Measurements from ENCODE around the gene NR0B1.
A peak's percentile ranks its signal among the peaks of the same experiment; 100 is the strongest.

The NR0B1 gene, protein sequence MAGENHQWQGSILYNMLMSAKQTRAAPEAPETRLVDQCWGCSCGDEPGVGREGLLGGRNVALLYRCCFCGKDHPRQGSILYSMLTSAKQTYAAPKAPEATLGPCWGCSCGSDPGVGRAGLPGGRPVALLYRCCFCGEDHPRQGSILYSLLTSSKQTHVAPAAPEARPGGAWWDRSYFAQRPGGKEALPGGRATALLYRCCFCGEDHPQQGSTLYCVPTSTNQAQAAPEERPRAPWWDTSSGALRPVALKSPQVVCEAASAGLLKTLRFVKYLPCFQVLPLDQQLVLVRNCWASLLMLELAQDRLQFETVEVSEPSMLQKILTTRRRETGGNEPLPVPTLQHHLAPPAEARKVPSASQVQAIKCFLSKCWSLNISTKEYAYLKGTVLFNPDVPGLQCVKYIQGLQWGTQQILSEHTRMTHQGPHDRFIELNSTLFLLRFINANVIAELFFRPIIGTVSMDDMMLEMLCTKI

DNA sequence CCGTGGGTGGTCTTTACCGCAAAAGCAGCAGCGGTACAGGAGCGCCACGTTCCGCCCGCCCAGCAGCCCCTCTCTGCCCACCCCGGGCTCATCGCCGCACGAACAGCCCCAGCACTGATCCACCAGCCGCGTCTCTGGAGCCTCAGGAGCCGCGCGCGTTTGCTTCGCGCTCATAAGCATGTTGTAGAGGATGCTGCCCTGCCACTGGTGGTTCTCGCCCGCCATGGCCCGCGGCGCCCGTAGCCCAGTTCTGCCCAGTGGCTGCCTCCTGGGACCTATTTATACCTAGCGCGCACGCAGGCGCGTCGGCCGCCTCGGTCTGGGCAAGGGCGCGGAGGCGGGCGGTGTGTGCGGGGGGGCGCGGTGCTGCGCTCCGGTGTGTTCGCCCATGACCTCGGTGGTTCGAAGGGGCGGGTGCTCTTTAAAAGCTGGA, at the start of gene NR0B1:
Gene NR0B1 (minus strand): TSS at position 252 of the 433 bp plus-strand sequence. CDS start 27 bp downstream, at position 225.
- no peak for DNase-seq (ENCODE audit: insufficient read length, low spot score)
- no peak for FAIRE-seq

DNA sequence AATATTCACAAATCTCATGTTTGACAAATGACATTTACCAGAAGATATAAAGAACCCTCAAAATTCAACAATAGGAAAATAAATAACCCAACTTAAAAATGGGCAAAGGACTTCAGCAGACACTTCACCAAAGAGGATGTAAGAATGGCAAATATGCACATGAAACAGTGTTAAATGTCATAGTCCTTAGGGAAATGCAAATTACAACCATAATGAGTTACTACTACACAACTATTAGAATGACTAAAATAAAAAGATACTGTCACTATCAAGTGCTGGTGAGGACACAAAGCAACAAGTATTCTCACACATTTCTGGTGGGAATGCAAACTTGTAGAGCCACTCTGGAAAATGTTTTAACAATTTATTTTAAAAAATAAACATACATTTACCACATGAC, 40.8 kb upstream of the NR0B1 start:
- DNase-seq (ENCODE audit: insufficient read length, low spot score) (no peak), FAIRE-seq (no peak)

DNA sequence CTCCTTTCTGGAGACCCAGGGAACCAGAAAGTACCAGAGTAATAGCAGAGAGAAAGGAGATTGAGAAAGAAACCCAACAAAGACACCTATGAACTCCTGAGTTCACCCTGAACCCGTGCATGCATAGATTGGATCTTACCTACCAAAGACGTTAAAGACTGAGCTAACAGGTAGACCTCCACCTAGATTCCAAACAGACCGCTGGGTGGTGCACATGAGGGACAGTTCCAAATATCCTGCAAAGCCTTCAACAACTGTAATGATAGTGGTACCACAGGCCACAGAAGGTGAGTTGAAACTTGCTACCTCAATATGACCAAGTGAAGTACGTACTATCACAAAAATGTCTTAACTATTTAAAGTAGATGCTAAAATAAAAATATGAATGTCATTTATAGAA, 34.0 kb upstream of the NR0B1 start:
- FAIRE-seq (no peak), DNase-seq (ENCODE audit: insufficient read length, low spot score) (no peak)

DNA sequence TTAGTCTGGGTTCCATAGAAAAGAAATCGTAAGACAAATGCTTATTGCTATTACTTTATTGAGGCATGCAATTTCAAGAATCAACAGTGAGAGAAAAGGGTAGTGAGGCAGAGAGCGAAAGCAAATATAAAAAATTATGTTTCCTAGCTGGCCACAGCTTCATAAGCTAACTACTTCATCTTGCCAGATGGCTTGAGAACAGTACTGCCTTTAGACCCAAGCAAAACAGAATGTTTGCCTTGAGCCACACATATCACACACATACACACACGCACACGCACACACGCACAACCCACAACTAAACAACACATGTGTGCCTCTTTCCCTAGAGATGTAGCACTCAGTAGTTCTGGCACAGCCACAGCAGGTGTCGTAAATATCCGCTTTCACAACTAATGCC, 31.6 kb upstream of the NR0B1 start:
- DNase-seq (ENCODE audit: insufficient read length, low spot score): no peak
- FAIRE-seq: peak; percentile 80

DNA sequence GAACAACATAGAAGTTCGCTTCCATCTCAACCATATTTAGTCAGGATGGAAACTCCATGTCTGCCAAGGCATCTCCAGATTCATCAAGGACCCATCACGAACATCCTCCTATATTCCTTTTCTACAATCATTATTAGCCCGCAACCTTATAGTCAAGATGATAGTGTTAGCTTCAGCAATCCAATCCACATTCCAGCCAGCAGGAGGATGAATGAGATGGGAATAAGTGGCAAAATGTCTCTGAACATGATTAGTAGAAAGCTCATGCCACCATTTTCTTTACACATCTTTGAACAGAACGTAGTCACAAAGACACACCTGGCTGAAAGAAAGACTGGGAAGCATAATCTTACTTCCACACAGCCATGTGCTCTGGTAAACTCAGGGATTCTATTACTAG, 18.6 kb upstream of the NR0B1 start:
- FAIRE-seq (peak; percentile 49), DNase-seq (ENCODE audit: insufficient read length, low spot score) (no peak)

DNA sequence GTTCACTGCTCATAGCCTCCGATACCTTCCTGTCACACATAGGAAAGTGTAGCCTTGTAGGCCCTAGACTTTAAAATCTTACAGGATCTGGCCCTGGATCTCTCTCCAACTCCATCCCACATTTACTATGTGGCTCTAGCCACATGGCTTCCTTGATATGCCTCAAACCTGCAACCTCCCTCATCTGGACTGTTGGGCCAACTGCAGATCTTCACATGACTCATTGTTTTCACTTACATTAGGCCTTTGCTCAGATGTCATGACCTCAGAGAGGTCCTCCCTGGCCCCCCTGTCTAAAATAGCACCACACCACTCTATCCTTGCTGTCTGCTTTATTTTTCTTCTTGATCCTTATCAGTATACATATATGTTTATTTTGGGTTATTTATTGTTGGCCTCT, 8.1 kb upstream of the NR0B1 start:
- FAIRE-seq: peak; percentile 59
- no peak for DNase-seq (ENCODE audit: insufficient read length, low spot score)

DNA sequence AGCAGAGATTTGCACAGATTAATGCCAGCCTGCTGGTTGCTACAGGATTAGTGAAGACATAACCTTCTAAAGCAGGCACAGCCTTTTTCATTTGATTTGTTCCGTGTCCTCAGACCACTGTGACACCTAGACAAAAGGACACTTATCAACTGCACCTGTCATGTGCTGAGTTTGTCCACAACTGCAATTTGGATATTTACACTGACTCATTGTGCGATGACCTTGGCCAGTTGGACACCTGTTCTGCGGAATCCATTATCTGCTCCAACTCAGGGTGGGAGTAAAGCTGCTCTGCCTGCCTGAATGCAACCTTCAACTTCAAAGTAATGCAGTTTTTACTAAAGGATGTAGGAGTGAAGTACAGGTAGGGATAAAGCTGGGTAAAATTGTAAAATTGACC, 4.1 kb upstream of the NR0B1 start:
- peak; percentile 55 for FAIRE-seq
- DNase-seq (ENCODE audit: insufficient read length, low spot score): no peak

DNA sequence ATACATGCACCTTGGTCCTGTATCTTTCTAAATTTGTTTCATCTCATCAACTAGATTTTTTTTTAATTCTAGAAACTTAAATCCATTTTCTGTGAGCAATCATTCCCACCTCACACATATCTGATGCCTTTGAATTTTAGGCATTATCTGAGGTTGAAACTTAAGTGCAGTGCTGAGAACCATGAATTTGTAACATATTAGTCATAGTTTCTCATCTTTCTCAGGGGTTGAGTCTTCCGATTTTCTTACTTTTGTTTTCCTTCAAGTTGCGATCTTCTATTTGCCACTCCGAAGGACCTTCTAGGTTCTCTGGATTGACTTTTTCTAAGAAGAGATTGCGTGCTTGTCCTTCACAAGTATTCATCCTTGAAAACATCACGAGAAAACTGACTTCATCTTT, 3.7 kb upstream of the NR0B1 start:
- FAIRE-seq: no peak

DNA sequence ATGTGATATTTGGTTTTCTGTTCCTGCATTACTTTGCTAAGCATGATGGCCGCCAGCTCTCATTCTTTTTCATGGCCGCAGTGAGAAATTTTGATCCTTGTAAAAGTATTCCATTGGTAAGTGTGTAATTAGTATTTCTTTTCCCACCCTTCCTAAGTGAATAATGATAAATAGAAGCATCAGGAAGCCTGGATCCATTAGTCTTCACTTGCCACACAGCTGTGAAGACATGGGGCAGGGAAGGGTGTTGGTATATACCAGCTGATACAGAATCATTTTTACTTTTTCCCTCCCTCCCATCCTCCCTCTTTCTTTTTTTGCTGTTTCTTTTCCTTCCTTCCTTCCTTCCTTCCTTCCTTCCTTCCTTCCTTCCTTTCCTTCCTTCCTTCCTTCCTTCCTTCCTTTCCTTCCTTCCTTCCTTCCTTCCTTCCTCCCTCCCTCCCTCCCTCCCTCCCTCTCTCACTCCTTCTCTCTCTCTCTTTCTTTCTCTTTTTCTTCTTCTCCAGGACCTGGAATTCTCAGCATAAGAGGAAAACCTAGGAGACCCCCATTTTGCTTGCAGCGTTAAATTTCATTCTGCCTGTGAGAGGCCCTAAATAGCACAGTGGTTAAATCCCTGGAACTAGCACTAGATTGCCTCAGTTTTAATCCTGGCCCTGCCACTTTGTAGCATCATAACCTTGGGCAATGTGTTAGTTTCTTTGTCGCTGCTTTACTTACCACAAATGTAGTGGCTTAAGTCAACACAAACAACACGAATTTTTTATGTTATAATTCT, 1.4 kb upstream of the NR0B1 start:
- FAIRE-seq (no peak), DNase-seq (ENCODE audit: insufficient read length, low spot score) (no peak)

More for the DNA sequence above, 3.7 kb upstream of the NR0B1 start:
- DNase-seq (ENCODE audit: insufficient read length, low spot score): peak; percentile 32

DNA sequence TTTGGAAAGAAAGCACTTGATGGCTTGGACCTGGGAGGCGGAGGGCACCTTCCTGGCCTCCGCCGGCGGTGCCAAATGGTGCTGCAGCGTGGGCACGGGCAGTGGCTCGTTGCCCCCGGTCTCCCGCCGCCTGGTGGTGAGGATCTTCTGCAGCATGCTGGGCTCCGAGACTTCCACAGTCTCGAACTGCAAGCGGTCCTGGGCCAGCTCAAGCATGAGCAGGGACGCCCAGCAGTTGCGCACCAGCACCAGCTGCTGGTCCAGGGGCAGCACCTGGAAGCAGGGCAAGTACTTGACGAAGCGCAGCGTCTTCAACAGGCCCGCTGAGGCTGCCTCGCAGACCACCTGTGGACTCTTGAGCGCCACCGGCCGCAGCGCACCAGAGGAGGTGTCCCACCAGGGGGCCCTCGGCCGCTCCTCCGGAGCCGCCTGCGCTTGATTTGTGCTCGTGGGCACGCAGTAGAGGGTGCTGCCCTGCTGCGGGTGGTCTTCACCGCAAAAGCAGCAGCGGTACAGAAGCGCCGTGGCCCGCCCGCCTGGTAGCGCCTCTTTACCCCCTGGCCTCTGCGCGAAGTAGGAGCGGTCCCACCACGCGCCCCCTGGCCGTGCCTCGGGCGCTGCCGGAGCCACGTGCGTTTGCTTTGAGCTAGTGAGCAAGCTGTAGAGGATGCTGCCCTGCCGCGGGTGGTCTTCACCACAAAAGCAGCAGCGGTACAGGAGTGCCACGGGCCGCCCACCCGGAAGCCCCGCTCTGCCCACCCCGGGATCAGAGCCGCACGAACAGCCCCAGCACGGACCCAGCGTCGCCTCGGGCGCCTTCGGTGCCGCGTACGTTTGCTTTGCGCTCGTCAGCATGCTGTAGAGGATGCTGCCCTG, 689 bp downstream of the NR0B1 start:
- DNase-seq (ENCODE audit: insufficient read length, low spot score) (no peak), FAIRE-seq (peak; percentile 76)

DNA sequence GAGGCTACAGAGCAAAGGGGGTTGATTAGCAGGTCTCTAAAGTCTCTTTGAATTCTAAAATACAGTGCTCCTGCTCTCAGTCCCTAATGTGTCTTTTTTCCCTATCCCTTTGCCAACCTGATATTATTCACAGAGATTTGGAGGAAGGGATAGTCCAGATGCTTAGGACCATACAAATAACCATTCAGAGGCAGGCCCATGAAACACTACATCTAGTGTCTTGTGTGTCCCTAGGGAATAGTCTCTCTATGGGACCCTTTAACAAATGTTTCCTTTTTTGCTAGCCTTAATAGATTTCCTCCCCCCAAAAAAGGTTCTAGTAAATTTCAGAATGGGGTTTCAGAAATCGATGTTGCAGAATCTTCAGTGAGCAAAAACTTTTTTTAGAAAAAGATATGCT, 1.7 kb downstream of the NR0B1 start:
- DNase-seq (ENCODE audit: insufficient read length, low spot score): no peak
- no peak for FAIRE-seq

DNA sequence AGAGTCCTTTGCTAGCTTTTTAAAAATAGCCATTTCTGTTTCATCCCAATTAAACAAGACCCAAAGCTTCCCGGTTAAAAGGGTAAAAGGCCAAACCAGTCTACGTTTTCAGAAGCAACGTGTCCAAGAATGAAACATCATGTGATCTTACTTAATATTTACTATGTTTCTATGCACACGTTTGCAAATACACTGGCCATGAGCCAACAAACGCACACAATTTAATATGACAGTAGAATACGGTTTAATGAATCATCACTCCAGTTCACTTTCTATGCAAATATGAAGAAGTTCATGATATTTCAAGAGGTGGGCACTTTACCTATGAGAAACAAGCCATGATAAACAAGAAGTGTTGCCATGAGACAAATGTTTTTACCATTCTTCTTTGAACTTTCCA, 4.3 kb downstream of the NR0B1 start:
- DNase-seq (ENCODE audit: insufficient read length, low spot score): no peak
- FAIRE-seq: no peak

DNA sequence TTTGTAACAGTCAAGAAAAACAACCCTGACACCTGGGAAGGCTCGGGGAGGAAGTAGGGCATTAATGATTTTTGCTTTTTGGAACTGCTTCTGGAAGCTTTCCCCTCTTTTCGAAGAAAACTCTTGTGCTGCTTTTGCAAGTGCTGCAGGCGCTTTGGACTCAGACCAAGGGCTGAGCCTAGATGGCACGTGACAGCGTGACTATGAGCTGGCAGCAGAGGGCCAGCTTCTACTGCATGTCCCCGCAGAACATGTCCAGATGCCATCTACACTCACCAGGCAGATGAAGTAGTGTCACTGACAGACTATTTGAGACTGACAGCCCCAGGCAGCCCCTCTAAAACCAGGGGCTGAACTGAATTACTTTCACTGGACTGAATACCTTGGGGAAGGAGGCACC, 6.2 kb downstream of the NR0B1 start:
- no peak for DNase-seq (ENCODE audit: insufficient read length, low spot score)
- peak; percentile 76 for FAIRE-seq

DNA sequence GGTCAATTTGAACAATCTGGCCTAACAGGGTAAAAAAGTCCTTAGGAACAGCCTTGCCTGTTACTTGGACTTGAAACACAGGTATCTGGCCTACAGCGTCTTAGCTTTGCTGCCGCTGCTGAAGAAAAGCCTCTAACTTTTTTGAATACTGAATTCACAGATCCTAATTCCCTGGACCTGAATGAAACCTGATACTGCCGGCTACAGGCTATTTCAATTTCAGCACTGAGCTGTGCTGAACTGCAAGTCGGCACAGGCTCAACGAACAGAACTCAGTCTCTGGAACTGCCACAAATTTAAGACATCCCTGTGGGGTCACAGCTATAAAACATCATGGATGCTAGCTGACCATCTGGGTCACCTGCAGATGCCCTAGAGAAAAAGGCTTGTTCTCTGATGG, 7.2 kb downstream of the NR0B1 start:
- no peak for FAIRE-seq
- DNase-seq (ENCODE audit: insufficient read length, low spot score): no peak

DNA sequence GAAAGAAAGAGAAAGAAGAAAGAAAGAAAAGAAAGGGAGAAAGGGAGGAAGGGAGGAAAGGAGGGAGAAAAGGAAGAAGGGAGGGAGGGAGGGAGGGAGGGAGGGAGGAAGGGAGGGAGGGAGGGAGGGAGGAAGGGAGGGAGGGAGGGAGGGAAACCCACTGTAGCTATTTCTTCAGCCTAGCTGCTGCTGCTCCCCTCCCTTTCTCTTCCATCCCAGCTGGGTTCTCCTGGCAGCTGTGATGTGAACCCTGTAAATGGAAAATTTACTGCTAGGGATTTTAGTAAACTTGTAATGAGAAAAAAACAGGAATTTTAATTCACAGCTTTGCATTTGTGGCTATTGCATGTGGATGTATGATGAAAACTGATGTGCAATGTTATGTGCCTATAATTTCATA, 8.0 kb downstream of the NR0B1 start:
- FAIRE-seq (no peak), DNase-seq (ENCODE audit: insufficient read length, low spot score) (no peak)

DNA sequence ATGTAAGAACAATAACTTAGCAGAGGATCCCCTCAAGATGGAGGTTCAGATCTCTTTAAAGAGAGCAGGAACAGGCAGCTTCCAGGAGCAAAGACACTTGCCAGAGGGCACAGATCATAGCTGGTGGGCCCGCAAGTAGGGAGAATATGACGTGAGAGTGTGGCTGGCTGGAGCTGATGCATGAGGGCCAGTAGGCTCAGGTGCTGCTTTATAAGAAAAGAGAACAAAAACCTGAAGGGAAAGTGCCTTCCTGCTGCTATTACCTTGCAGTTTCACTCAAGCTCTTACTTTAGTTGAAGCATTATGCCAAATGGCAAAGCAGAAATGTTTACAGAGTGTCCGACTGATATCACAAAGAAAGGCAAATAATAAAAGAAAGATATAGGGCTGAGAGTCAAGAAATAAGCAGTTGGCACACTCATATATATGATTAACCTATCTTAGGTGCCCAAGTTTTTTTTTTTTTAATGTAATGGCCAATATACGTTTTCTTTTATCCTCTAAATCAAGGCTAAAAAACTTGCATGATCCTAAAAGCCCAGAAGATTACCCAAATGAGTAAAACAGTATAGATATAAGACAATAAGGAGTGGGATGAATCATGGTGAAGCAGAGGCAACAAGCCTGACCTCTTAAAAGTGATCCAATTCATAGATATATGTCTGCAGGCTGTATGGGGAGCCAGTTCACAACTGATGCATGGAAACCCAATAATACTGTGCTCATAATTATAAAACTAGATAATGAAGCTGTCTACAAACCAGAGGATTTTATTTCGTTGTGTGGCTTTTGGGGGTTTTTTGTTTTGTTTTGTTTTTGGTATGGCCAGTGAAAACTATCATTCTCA, 12.6 kb downstream of the NR0B1 start:
- no peak for FAIRE-seq
- no peak for DNase-seq (ENCODE audit: insufficient read length, low spot score)

DNA sequence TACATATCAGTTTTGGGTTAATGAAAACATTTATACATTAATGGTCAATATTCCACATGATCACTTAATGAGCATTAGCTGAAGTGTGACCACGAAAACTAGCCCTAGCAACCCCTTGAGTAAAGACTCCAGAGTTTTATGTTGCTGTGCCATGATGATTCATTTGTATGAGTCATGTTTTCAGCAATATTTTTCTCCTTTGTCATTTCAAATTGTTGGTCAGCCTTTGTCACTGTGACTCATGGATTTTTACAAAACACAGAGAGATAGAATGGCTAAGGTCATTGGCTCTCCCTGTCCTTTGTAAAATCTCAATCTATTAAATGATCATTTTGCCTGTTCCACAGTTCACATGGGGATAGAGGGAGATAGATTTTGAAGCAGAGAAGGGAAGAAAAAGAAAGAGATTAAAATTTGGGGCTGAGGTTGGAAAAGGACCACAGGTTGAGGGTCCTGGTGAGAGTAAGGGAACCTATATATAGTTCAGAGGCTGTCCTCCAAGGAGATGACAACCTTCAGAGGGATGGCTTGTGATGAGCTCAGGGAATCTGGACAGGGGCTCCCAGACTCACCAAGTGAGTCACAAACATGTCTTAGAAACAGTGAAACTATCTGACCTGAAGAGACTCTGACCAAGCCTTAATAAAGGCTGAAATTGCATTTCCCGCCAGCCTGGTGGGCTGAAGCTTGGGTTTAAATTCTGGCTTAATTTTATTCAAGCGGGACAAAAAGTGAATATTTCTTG, 25.6 kb downstream of the NR0B1 start:
- DNase-seq (ENCODE audit: insufficient read length, low spot score) (peak; percentile 74), FAIRE-seq (peak; percentile 88)

DNA sequence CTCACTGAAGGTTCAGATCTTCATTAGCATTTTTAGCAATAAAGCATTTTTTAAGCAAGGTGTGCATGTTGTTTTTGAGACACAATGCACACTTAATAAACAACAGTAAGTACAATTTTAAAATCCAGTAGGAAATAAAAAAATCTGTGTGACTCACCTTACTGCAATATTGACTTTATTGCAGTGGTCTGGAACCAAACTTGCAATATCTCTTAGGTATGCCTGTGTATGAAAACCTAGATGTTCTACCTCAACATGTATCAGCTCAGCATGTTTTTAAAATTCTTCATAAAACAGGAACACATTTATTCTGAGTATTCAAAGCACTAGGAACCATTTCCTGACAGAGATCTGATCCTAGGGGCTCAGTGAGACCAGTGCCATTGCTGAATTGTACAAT, 26.7 kb downstream of the NR0B1 start:
- DNase-seq (ENCODE audit: insufficient read length, low spot score) (no peak), FAIRE-seq (no peak)

DNA sequence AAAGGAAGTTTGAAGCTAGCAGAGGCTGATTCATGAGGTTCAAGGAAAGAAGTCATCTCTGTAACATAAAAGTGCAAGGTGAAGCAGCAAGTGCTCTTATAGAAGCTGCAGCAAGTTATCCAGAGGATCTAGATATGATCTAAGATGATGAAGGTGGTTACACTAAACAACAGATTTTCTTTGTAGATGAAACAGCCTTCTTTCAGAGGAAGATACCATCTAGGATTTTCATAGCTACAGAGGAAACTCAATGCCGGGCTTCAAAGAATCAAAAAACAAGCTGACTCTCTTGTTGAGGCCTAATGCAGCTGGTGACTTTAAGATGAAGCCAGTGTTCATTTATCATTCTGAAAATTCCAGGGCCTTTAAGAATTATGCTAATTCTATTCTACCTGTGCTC, 28.8 kb downstream of the NR0B1 start:
- no peak for FAIRE-seq
- no peak for DNase-seq (ENCODE audit: insufficient read length, low spot score)
